Left forelimb (tissue), 1 donor: Measurements from ENCODE around the gene USP3.
"Not testable (repeated sequence)": the region's sequence is repeated elsewhere in the genome, so short reads cannot be mapped to it uniquely, and the experiment has no call there.

ENCODE experiments used
- DNase-seq: peaks from one replicate; pipeline ENCODE4 v3.0.0-alpha.2; 2018; ENCODE audit warnings: low spot score

USP3 gene

DNA sequence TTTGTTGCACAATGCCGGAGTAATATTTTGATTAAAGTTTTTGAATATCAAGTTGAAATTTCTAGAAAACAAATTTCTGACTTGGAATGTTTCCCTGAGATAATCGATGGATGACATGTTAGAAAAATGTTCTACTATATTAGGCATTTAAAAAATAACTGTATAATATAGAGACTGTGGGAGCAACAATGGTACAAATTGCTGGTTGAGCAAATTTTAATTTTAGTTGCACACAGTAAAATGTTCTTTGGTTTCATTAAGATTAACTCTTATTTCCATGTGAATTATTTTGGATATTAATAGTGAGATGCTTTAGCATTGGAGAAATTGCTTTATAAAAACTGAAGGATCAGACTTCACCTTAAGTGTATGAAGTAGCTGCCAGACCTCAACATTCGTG, 9.3 kb downstream of the USP3 start:
- DNase-seq = no peak

DNA sequence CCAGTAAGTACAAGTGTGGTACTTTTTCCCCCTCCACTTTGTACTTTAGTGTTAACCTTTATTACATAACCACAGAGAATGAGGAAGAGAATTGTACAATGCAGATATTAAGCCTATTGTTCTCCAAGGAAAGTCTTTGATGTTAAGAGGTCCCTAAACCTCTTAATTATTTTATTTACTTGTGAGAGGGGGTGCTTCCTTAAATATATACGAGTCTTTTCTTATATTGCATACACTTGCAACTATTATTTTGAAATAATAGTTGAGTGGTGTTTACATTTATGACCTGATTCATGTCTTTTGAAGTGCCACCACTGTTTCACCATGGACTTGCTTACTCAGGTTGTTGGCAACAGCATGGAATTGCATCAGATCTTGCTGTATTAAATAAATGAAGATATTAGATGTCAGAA, 10.1 kb downstream of the USP3 start:
- DNase-seq = no peak

DNA sequence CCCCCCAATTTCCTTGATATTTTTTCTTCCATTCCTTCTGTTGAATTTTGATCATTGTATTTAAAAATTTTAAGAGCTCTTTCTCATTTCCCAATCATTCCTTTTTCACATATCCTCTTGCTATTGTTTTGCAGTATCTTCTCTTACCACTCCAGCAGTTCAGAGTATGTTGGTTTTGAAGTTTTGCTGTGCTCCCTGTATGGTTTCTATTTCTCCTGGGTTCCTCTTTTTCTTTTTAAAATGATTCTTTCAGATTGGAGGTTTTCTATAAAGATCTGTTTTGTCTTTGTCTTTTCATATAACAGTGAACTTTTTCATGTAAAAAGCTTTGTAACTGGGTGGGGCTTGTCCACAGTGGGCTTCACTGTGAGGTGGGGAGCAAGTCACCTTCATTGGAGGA, 12.8 kb downstream of the USP3 start:
- DNase-seq = no peak

DNA sequence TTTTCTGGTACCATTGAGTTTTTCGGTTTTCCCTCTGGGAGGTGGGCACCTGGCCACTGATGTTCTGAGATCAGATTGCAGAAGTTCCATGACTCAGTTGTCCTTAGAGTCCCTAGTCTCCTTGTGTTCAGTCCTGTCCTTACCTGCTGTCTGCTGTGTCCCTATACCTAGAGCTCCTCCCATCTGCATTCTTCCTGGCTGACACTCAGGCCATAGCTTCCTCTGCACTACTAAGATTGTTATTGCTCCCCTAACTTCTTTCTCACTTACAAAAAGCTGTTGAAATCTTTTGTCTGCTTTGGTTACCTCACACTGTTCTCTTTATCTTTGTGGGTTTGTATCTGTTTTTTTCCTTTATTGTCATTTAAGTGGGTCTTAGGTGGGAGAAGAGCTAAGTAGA, 13.2 kb downstream of the USP3 start:
- DNase-seq = no peak

DNA sequence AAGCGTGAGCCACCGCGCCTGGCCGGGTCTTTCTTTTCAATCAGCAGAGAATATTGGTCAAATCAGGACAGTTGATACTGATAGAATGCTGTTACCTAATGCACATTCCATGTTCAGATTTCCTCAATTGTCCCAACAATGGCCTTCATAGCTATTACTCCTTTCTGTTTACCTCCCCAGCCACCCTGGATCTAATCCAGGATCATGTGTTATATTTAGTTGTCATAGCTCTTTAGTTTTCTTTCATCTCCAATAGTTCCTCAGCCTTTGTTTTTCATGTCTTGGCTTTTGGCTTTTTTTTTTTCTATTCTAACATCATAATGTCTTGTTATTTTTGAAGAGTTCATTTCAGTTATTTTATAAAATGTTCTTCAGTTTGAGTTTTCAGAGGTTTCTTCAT, 14.6 kb downstream of the USP3 start:
- DNase-seq = no peak

DNA sequence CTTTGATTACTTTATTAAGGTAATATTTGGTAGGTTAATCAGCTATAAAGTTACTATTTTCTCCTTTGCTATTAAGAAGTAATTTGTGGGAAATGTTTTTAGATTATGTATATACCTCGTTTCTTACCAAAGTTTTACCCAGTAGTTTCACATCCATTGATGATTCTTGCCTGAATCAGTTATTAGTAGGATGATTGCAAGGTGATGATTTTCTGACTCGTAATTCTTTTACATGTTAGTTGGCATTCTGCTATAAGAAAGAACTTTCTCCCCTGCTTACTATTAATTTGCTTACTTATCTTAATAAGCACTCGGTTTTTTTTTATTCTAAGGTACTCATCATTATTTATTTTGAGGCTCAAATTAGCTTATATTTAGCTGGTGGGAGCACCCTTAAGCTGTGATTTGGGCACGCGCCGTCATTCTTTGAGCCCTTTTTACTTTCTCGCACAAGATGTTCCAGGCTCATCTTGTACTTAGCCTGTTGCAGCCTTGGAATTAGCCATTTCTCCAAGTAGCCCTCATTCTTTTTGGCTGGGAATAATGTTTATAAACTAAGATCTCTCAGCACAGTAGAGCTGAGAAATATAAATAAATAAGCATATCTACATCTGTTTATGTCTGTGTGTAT, 15.3 kb downstream of the USP3 start:
- no peak for DNase-seq

DNA sequence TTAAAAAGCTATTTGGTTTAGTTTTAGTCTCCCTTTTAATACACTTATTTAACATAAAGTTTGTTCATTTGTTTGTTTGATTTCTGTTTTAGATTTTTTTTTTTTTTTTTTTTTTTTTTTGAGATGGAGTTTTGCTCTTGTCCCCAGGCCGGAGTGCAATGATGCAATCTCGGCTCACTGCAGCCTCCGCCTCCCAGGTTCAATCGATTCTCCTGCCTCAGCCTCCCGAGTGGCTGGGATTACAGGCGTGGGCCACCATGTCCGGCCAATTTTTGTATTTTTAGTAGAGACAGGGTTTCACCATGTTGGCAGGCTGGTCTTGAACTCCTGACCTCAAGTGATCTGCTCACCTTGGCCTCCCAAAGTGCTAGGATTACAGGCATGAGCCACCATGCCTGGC, 16.1 kb downstream of the USP3 start:
- not testable (repeated sequence) for DNase-seq

DNA sequence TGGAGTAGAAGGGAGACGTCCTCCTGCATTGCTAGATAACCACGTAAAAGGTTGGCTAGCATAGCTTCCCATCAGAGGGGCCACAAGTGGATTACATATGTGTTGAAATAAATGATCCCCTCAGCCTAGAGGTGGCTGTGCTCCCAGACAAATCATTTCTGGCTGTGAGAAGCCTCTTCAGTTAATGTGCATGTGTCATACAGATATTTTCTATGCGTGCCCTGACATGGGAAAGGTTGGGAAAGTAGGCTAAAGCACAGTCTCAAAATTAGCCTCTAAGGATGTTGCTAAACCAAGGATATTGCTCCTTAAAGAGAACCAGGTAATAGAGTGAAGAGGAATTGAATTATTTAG, 17.8 kb downstream of the USP3 start:
- no peak for DNase-seq

DNA sequence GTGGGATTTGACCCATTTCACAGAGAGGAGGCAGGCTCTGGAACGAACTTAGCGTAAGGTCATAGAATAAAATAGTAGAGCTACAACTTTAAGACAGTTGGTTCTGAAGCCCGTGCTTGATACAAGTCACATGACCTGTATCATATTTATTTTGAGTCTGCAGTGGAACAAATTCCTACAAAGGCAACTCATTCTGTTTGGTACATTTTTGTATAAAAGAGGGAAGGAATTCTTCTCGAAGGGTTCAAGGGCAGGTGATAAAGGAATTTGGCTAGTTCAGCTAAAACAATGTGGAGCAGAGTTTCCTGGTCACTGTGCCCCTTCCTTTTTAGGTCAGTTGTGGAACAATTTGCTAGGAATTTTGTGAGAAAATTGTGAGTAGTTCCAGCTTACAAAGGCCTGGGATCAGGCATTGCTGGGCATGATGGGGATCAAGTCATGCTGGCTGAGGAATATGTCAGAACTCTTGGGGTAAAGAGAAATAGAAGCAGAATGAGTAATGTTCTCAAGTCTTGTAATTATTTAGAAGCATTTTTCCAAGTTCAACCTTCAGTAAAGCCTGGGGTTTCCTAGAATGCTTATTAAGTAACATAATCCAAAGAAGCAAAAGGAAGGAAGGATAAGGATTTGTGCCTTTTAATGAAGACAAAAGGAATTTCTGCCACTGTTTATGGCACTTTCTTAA, 19.1 kb downstream of the USP3 start:
- DNase-seq = no peak

DNA sequence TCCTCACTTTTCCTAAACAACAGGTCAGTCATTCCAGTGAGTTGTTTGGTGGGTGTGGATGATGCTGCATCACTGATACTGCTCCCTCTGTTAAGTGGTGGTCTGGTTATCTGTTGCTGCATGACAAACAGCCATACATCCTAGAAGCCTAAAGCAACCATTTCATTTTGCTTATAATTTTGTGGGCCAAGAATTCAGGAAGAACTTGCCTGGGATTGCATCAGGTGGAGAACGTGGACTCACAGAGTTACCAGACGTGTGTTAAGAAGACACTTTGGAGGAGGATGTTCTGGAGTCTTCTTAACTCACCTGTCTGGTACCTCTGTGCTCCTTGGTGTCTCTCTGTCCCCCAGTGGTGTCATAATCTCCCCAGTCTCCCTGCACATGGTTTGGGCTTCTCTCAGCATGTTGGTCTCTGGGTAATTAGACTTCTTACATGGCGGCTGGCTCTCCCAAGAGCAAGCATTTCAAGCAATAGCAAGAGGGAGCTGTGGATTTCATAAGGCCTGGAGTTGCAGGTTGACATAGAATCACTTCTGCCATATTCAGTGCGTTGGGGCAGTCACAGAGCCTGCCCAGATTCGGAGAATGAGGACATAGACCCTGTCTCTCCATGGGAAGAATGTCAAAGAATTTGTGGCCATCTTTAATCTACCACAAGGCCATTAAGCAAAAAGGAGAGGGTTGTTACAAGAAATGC, 20.1 kb downstream of the USP3 start:
- no peak for DNase-seq

DNA sequence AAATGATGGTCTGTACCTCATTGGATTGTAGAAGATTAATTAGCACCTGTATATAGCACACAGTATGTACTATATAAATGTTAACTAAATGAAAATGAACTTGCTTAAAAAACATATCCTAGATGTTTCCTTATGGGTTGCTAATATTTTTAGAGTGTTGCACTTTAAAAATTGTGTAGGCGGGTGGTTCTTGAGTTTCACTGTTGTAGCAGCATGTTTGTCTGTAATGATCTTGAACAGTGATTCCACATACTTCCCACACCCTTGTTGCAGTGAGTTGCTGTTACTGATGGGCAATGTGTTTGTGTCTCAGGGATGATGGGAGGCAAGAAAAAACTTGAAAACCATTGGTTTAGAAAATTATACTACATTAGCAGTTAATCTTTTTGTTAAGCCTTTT, 22.0 kb downstream of the USP3 start:
- DNase-seq = no peak

DNA sequence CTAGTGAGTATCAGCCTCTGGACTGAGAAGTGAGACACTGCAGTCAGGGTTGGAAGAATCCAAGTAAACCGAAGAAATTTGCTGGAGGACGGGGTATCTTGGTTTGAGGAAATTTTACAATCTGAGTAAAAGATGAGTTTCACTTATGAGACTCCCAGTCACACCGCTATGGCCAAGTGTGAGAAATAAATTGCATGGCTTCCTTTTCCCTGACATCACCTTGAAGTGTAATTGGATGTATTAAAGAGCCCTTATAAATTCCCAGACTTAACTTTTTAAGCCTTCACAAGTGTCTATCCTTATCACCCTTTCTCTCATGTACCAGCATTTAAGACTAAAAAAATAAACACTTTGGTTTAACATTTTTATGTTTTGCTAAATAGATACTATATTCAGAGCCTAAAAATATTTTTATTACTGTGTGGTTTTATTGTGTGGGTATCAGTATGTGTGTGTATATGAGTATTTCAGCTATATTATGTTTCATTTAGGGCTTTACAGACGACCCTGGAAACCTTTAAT, 23.8 kb downstream of the USP3 start:
- DNase-seq = no peak

DNA sequence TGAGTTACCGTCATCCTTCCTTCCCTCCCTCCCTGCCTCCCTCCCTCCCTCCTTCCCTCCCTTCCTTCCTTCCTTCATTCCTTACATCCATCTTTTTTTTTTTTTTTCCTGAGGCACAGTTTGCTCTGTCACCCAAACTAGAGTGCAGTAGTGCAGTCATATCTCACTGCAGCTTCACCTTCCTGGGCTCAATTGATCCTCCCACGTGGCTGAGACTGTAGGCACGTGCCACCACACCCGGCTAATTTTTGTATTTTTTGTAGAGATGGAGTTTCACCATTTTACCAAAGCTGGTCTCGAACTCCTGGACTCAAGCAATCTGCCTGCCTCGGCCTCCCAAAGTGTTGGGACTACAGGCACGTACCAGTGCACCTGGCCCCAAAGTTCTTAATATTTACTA, 25.8 kb downstream of the USP3 start:
- DNase-seq = no peak

DNA sequence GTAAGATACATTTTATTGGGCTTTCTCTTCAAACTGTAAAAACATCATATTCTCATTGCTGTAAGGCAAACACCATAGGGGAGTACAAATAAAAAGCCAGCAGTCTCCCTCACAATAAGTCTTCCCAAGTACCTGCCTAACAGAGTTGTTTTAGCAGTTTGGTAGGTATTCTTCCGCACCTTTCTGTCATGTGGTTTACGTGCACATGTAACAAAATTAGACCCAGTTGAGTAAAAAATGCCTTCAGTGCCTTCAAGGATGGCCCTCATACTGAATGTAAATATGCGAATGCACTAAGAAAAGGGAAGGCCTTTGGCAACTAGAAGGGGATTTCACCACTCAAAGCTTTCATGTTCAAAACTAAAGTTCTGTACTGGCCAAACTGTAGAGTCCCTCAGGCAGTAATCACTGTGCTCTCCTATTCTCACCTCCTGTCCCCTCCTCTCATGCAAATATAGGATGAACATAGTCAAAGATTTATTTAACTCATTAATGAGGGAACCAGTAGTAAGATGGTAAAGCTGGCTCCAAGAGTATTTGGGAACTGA, 26.4 kb downstream of the USP3 start:
- DNase-seq = no peak

DNA sequence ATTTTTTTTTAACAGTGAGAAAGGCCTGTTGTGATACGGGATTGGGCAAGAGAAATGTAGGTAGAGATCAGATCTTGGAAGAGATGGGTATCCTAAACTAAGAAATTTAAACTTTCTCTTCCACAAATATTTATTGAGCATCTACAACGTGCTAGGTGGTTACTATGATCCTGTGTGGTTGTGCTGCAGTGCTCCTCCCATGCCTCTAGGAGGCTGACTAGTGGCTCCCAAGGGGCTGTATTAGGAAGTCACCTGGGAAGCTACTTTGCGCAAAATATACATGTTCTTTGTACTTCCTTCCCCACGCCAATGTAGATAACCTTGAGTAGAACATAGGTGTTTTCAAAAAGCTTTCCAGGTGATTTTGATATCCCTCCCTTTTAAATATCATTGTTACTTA, 27.2 kb downstream of the USP3 start:
- no peak for DNase-seq

DNA sequence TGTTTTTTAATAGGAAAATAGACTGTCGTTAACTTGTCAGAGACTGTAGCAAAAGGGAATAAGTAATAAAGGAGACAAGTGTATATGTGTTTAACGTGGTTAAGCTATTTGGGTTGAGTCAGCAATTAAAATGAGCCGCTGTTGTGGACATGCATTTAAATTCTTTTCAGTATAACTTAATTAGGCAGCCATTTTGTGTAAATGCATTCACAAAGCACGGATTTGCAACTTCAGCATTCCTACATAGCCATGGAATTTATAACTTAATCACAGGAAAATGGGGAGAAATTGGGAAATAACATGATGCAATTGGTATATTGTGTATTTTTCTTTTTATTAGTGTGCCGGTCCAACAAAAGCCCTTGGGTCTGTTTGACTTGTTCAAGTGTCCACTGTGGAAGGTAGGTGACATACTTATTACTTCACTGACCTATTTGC, 27.9 kb downstream of the USP3 start:
- no peak for DNase-seq

DNA sequence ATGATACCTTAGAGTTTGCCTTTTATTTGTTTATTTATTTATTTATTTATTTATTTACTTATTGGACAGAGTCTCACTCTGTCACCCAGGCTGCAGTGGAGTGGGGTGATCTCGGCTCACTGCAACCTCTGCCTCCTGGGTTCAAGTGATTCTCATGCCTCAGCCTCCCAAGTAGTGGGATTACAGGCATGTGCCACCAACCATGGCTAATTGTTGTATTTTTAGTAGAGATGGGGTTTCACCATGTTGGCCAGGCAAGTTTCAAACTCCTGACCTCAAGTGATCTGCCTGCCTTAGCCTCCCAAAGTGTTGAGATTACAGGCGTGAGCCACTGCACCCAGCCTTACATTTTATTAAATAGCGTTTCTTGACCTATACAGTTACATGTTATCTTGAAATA, 30.5 kb downstream of the USP3 start:
- not testable (repeated sequence) for DNase-seq

DNA sequence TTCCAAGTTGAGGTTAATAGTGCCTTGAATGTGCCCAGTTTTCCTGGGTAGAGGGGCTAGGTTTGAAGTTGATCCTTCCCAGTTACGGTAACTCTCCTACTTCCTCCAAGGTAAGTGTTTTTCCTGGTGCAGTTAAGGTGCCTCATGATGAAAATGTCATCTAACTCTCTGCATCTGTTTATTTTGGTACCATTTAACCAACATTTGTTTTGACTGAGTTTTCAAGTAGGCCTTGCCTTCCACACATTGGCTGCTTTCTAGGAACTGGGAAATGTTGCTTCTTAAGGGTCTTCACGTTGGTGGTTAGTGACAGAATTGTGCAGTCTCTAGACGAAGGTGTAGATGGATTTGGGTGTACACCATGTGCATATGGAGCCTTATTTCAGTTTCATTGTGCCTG, 31.3 kb downstream of the USP3 start:
- DNase-seq = no peak

DNA sequence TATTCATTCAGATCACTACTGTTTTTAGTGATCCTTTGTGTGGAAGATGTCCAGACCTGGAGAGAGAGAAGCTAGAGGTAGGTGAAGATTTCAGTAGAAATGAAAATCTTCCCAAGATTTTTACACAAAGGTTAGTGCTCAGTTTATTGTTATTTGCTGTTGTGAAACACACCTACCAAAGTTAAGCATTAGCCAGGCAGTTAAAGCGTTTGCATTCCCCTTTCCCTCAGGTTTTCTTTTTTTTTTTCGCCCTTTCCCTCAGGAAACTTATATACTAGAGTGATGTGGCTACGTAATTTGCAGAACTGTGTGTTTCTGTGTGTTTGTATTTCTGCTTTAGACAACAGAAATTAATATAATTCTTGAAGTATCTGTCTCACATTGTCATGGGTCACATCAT, 34.5 kb downstream of the USP3 start:
- no peak for DNase-seq

DNA sequence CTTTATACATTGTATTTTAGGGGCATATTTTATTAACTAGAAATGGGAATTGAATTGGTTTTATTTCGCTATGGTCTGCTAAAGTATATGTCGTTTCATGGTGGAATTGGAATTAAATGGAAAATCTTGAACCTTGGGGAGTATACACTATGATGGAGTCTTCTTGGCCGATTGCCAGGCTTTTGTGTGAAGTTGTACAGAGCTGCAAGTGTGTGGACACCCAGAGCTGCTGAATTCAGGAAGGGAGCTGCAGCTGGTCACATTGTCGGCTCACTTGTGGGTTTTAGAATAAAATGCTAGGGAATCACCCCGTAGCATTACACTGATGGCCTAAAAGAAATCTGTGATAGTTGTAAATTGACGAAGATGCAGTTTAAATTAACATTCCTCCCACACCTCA, 35.1 kb downstream of the USP3 start:
- no peak for DNase-seq

DNA sequence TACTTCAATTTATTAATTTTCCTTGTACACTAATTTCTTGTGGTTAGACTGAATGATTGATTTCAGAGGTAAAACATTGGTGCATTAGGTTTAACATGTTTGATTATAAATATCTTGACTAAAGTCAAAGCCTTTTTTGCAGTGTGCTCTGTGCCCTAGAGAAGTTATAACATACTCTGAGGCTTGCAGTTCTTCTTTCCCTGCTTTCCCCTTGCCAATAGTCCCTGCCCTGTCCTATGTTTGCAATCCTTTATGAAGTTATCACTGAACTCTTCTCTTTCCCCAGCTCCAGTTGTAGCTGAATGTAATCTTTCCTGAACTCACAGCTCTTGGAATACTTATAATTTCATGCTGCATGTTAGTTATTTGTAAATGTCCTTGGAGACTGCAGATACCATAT, 35.6 kb downstream of the USP3 start:
- DNase-seq = no peak

DNA sequence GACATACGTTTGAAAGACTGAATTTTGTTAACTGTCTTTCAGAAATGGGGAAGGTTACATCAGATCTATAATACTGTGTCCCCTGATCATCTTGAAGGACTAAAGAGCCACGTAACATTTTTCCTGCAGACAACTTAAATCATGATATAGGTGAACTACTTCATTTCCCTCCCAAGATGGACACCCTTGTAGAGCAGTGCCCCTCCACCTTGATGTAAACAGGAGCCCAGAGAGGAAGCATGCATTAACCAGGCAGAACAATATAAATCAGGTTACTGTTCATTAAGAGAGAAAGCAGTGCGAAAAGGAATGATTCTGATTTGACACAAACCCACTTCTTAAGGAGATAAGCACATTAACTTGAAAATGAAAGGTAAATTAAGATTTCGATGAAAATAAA, 36.1 kb downstream of the USP3 start:
- no peak for DNase-seq
